ENCODE results near the gene TPSAB1.

TPSAB1 gene

GRCh38 chr16:1206786-1207185 lies 33.7 kb upstream of the TPSAB1 start:
- H4K20me1 ChIP-seq (ENCODE audit: insufficient read depth, low read length) = no peaks in the 10 kb centered on the region
- H3K4me1 ChIP-seq (ENCODE audit: low read length) = no peaks in the 10 kb centered on the region
- TF ChIP-seq, protein P1, sequence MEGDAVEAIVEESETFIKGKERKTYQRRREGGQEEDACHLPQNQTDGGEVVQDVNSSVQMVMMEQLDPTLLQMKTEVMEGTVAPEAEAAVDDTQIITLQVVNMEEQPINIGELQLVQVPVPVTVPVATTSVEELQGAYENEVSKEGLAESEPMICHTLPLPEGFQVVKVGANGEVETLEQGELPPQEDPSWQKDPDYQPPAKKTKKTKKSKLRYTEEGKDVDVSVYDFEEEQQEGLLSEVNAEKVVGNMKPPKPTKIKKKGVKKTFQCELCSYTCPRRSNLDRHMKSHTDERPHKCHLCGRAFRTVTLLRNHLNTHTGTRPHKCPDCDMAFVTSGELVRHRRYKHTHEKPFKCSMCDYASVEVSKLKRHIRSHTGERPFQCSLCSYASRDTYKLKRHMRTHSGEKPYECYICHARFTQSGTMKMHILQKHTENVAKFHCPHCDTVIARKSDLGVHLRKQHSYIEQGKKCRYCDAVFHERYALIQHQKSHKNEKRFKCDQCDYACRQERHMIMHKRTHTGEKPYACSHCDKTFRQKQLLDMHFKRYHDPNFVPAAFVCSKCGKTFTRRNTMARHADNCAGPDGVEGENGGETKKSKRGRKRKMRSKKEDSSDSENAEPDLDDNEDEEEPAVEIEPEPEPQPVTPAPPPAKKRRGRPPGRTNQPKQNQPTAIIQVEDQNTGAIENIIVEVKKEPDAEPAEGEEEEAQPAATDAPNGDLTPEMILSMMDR (IDR thresholded peaks at IDR 0.05; ENCODE audit: low read depth, low read length) = no peak
- no peak for TF ChIP-seq EZH2phosphoT487 (IDR thresholded peaks at IDR 0.05; ENCODE audit: low read depth)
- no peaks in the 10 kb centered on the region for H3K27me3 ChIP-seq (ENCODE audit: low read depth, low read length)
- H3K4me2 ChIP-seq (ENCODE audit: low read length) = no peak overlapping the region
- H3K79me2 ChIP-seq (ENCODE audit: low read length) = no peaks in the 10 kb centered on the region
- no peak overlapping the region for H3K27ac ChIP-seq (ENCODE audit: low read length)
- H3K9ac ChIP-seq (ENCODE audit: low read length) = no peak overlapping the region
- no peaks in the 10 kb centered on the region for H3K36me3 ChIP-seq (replicated peaks; ENCODE audit: low read depth, low read length)
- no peaks in the 10 kb centered on the region for H3K9me3 ChIP-seq (ENCODE audit: insufficient read depth, low read length)
- H3K4me3 ChIP-seq (ENCODE audit: low read length) = no peak overlapping the region
- H2AFZ ChIP-seq (ENCODE audit: low read depth, low read length) = no peak overlapping the region

DNA sequence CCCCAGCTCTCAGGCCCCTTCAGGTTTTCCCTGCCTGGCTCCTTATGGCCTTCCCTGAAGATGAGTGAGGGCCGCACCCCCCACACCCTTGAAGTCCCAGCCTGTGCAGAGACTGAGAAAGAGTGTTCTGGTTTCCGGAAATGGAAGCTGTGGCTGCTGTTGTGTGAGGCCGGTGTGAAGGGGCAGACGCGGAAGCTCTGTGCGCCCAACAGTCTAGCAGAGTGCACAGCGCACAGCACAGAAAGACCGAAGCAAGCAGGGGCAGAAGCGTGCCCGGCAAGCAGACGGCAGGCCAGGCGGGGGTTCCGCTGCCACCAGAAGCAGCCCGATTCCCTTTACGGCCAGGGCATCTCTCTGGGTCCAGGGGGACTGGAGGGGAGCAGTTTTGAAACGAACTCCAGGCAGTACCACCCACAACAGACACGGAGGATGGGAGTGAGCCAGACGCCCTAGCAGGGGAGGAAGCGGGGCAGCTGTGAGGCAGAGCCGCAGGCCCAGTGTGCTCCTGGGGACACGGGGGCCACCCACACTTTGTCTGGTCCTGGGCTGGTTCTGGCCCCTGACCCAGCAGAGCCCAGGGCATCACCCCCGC lies 32.2 kb upstream of the TPSAB1 start:
- no peak overlapping the region for H2AFZ ChIP-seq (ENCODE audit: low read depth, low read length)
- H3K4me2 ChIP-seq (ENCODE audit: low read length) = no peak overlapping the region
- TF ChIP-seq, protein P1 (IDR thresholded peaks at IDR 0.05; ENCODE audit: low read depth, low read length) = no peak
- no peak for TF ChIP-seq EZH2phosphoT487 (IDR thresholded peaks at IDR 0.05; ENCODE audit: low read depth)
- no peak overlapping the region for H3K27ac ChIP-seq (ENCODE audit: low read length)
- no peaks in the 10 kb centered on the region for H4K20me1 ChIP-seq (ENCODE audit: insufficient read depth, low read length)
- no peaks in the 10 kb centered on the region for H3K27me3 ChIP-seq (ENCODE audit: low read depth, low read length)
- no peaks in the 10 kb centered on the region for H3K79me2 ChIP-seq (ENCODE audit: low read length)
- no peak overlapping the region for H3K4me3 ChIP-seq (ENCODE audit: low read length)
- H3K9ac ChIP-seq (ENCODE audit: low read length) = no peak overlapping the region
- H3K9me3 ChIP-seq (ENCODE audit: insufficient read depth, low read length) = no peaks in the 10 kb centered on the region
- no peaks in the 10 kb centered on the region for H3K36me3 ChIP-seq (replicated peaks; ENCODE audit: low read depth, low read length)
- H3K4me1 ChIP-seq (ENCODE audit: low read length) = no peaks in the 10 kb centered on the region

DNA sequence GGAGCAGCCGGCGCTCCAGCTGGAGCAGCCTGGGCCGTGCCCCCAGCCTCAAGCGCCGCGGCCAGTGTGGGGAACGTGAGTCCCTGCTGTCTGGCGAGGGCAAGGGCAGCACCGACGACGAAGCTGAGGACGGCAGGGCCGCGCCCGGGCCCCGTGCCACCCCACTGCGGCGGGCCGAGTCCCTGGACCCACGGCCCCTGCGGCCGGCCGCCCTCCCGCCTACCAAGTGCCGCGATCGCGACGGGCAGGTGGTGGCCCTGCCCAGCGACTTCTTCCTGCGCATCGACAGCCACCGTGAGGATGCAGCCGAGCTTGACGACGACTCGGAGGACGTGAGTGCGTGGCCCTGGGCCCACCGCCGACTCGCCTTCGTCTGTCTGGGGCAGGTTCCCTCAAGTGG lies 31.4 kb upstream of the TPSAB1 start:
- no peaks in the 10 kb centered on the region for H3K4me1 ChIP-seq (ENCODE audit: low read length)
- TF ChIP-seq EZH2phosphoT487 (IDR thresholded peaks at IDR 0.05; ENCODE audit: low read depth) = no peak
- TF ChIP-seq, protein P1 (IDR thresholded peaks at IDR 0.05; ENCODE audit: low read depth, low read length) = no peak

GRCh38 chr16:1210461-1210860 lies 30.0 kb upstream of the TPSAB1 start:
- Histone ChIP-seq H3K4me3 (ENCODE audit: low read length) (no peak overlapping the region), H3K9ac (ENCODE audit: low read length) (no peak overlapping the region), H3K27ac (ENCODE audit: low read length) (no peak overlapping the region), H3K27me3 (ENCODE audit: low read depth, low read length) (no peaks in the 10 kb centered on the region), H3K79me2 (ENCODE audit: low read length) (no peaks in the 10 kb centered on the region), H3K36me3 (replicated peaks; ENCODE audit: low read depth, low read length) (no peaks in the 10 kb centered on the region), H3K4me1 (ENCODE audit: low read length) (no peaks in the 10 kb centered on the region), H3K9me3 (ENCODE audit: insufficient read depth, low read length) (no peaks in the 10 kb centered on the region), H2AFZ (ENCODE audit: low read depth, low read length) (no peak overlapping the region), H3K4me2 (ENCODE audit: low read length) (no peak overlapping the region), H4K20me1 (ENCODE audit: insufficient read depth, low read length) (no peaks in the 10 kb centered on the region)
- no peak for TF ChIP-seq EZH2phosphoT487 (IDR thresholded peaks at IDR 0.05; ENCODE audit: low read depth)
- TF ChIP-seq, protein P1 (IDR thresholded peaks at IDR 0.05; ENCODE audit: low read depth, low read length) = no peak

More for the DNA sequence above, 31.4 kb upstream of the TPSAB1 start:
- Histone ChIP-seq H3K9me3 (ENCODE audit: insufficient read depth, low read length) (no peaks in the 10 kb centered on the region), H3K79me2 (ENCODE audit: low read length) (no peaks in the 10 kb centered on the region), H3K4me3 (ENCODE audit: low read length) (no peak overlapping the region), H3K27me3 (ENCODE audit: low read depth, low read length) (no peaks in the 10 kb centered on the region), H3K9ac (ENCODE audit: low read length) (no peak overlapping the region), H3K36me3 (replicated peaks; ENCODE audit: low read depth, low read length) (no peaks in the 10 kb centered on the region), H4K20me1 (ENCODE audit: insufficient read depth, low read length) (no peaks in the 10 kb centered on the region), H2AFZ (ENCODE audit: low read depth, low read length) (no peak overlapping the region), H3K4me2 (ENCODE audit: low read length) (no peak overlapping the region), H3K27ac (ENCODE audit: low read length) (no peak overlapping the region)
